GM23338 (cell line): ENCODE results near the gene PDZK1IP1. TPM values are rescaled to one million over a fixed set of nuclear protein-coding genes. Genes with fewer than 3 reads are reported as not detected.

Experiments used
- ATAC-seq: fragments of 200-7000 bp; cut with Tn5 transposase; 3 replicates; pipeline ENCODE4 v1.9.1; 2020
- DNase-seq: peaks from one replicate; pipeline ENCODE4 v3.0.0-alpha.2; 2015; ENCODE audit warnings: low spot score
- H2AFZ ChIP-seq: fragments of 200-600 bp; sonication (generic); 2 replicates; pipeline ENCODE4 v1.8.0; 2016; ENCODE audit warnings: antibody characterized with exemption, mild to moderate bottlenecking, moderate library complexity
- H3F3A ChIP-seq: fragments of 200-600 bp; sonication (generic); replicated peaks from 2 replicates; pipeline ENCODE4 v1.8.0; 2017; ENCODE audit warnings: antibody characterized with exemption, mixed run types, low read depth
- H3K27ac ChIP-seq: fragments of 200-600 bp; sonication (generic); 2 replicates; pipeline ENCODE4 v1.6.1; 2016; ENCODE audit warnings: low read depth
- H3K27me3 ChIP-seq: fragments of 200-600 bp; sonication (generic); 2 replicates; pipeline ENCODE4 v1.8.0; 2016; ENCODE audit warnings: mild to moderate bottlenecking, mixed run types, moderate library complexity; ENCODE audit not compliant: insufficient read depth
- H3K36me3 ChIP-seq: fragments of 200-600 bp; sonication (generic); 2 replicates; pipeline ENCODE4 v1.8.0; 2016; ENCODE audit warnings: mild to moderate bottlenecking; ENCODE audit not compliant: insufficient read depth
- H3K4me1 ChIP-seq: fragments of 200-600 bp; sonication (generic); 2 replicates; pipeline ENCODE4 v1.8.0; 2016; ENCODE audit warnings: mild to moderate bottlenecking, moderate library complexity; ENCODE audit not compliant: insufficient read depth
- H3K4me2 ChIP-seq: fragments of 200-600 bp; sonication (generic); 2 replicates; pipeline ENCODE4 v1.7.1; 2017; ENCODE audit warnings: mixed run types
- H3K4me3 ChIP-seq: fragments of 200-600 bp; sonication (generic); 2 replicates; pipeline ENCODE4 v1.6.1; 2016; ENCODE audit warnings: mixed run types
- H3K79me2 ChIP-seq: fragments of 200-600 bp; sonication (generic); replicated peaks from 2 replicates; pipeline ENCODE4 v1.8.0; 2017; ENCODE audit warnings: mild to moderate bottlenecking; ENCODE audit not compliant: insufficient read depth
- H3K9me2 ChIP-seq: fragments of 200-600 bp; sonication (generic); 2 replicates; pipeline ENCODE4 v1.8.0; 2017; ENCODE audit not compliant: insufficient read depth
- H4K20me1 ChIP-seq: fragments of 200-600 bp; sonication (generic); replicated peaks from 2 replicates; pipeline ENCODE4 v1.8.0; 2017; ENCODE audit warnings: mild to moderate bottlenecking; ENCODE audit not compliant: insufficient read depth
- H3K27ac Mint-ChIP-seq: 2 replicates; pipeline ENCODE4 v1.8.0; 2020; ENCODE audit warnings: inconsistent platforms, mild to moderate bottlenecking, moderate library complexity, mixed read lengths
- H3K27me3 Mint-ChIP-seq: 3 replicates; pipeline ENCODE4 v1.8.0; 2022; ENCODE audit warnings: low read depth, mild to moderate bottlenecking, moderate library complexity, mixed read lengths, inconsistent platforms; ENCODE audit not compliant: insufficient read depth, poor library complexity
- H3K36me3 Mint-ChIP-seq: 3 replicates; pipeline ENCODE4 v1.8.0; 2021; ENCODE audit warnings: low read depth, mild to moderate bottlenecking, inconsistent platforms, moderate library complexity, mixed read lengths
- H3K4me1 Mint-ChIP-seq: 3 replicates; pipeline ENCODE4 v1.8.0; 2020; ENCODE audit warnings: mild to moderate bottlenecking, inconsistent platforms, mixed read lengths
- H3K4me3 Mint-ChIP-seq: 3 replicates; pipeline ENCODE4 v1.8.0; 2021; ENCODE audit warnings: moderate library complexity, mild to moderate bottlenecking, inconsistent platforms, mixed read lengths
- H3K9me3 Mint-ChIP-seq: 3 replicates; pipeline ENCODE4 v1.8.0; 2020; ENCODE audit warnings: moderate library complexity, mild to moderate bottlenecking, inconsistent platforms, mixed read lengths
- CTCF ChIP-seq, 2 experiments: fragments of 200-600 bp in 1 of 2; sonication (generic) in 1 of 2; conservative IDR thresholded peaks; 2 replicates each; pipeline versions ENCODE4 v1.5.1 to v1.6.1; 2016 to 2017; ENCODE audit warnings: antibody characterized with exemption in 2 of 2, low read depth in 2 of 2, mild to moderate bottlenecking in 2 of 2, moderate library complexity in 1 of 2
- REST ChIP-seq: IDR thresholded peaks from one replicate; pipeline ENCODE4 v1.6.1; 2018; ENCODE audit warnings: antibody characterized with exemption; ENCODE audit not compliant: unreplicated experiment
- STAT1 ChIP-seq: IDR thresholded peaks from one replicate; pipeline ENCODE4 v1.6.1; 2016; ENCODE audit warnings: antibody characterized with exemption; ENCODE audit not compliant: unreplicated experiment
- ZNF114 ChIP-seq: fragments of 250-450 bp; sonication (Bioruptor Pico); IDR thresholded peaks from 2 replicates; pipeline ENCODE4 v1.5.0; 2020; ENCODE audit warnings: mild to moderate bottlenecking, moderate library complexity
- polyA plus RNA-seq: library from polyadenylated mRNA; unstranded; fragments of >200 nt; fragmentation: Nextera tagmentation; extraction: Ambion mirVana; gene quantifications from 2 replicates; pipeline ENCODE4 v1.2.1, GENCODE V29; 2016
- total RNA-seq: library from RNA; depleted of rRNA; stranded (reverse); fragments of >200 nt; shearing (Covaris generic); gene quantifications from 2 replicates; pipeline ENCODE4 v1.2.3, GENCODE V29; 2014
- TF ChIP-seq, protein P1 (sequence below): fragments of 250-450 bp; sonication (Bioruptor Pico); IDR thresholded peaks from 2 replicates; pipeline ENCODE4 v1.5.0; 2020; ENCODE audit warnings: mild to moderate bottlenecking, moderate library complexity

The PDZK1IP1 gene
- total and polyA plus RNA-seq, 2 experiments from 2014 or later, result not detected

- H3K27ac Mint-ChIP-seq, result no peak overlapping the region
- H3K4me1 ChIP-seq, result peaks cover 14% of the 10 kb centered on the region
Observed at GRCh38 chr1:47213230-47213963, 23.6 kb upstream of the PDZK1IP1 start.

More at GRCh38 chr1:47213230-47213963, 23.6 kb upstream of the PDZK1IP1 start:
- Histone ChIP-seq H3K4me3 (no peak overlapping the region), H3K9me2 (no peaks in the 10 kb centered on the region), H3K4me2 (no peak overlapping the region), H3K27ac (no peak overlapping the region), H3K36me3 (no peaks in the 10 kb centered on the region), H2AFZ (no peak overlapping the region), H3F3A (no peaks in the 10 kb centered on the region), H3K79me2 (no peaks in the 10 kb centered on the region), H4K20me1 (no peaks in the 10 kb centered on the region), H3K27me3 (peaks cover 57% of the 10 kb centered on the region)
- Mint-ChIP-seq H3K27me3 (peaks cover 19% of the 10 kb centered on the region), H3K36me3 (peaks cover 6% of the 10 kb centered on the region), H3K9me3 (peaks cover 10% of the 10 kb centered on the region; the same call in 2 of the 3 replicates), H3K4me1 (peaks cover 22% of the 10 kb centered on the region), H3K4me3 (no peak overlapping the region)
- TF ChIP-seq REST, result no peak
- TF ChIP-seq, protein P1, sequence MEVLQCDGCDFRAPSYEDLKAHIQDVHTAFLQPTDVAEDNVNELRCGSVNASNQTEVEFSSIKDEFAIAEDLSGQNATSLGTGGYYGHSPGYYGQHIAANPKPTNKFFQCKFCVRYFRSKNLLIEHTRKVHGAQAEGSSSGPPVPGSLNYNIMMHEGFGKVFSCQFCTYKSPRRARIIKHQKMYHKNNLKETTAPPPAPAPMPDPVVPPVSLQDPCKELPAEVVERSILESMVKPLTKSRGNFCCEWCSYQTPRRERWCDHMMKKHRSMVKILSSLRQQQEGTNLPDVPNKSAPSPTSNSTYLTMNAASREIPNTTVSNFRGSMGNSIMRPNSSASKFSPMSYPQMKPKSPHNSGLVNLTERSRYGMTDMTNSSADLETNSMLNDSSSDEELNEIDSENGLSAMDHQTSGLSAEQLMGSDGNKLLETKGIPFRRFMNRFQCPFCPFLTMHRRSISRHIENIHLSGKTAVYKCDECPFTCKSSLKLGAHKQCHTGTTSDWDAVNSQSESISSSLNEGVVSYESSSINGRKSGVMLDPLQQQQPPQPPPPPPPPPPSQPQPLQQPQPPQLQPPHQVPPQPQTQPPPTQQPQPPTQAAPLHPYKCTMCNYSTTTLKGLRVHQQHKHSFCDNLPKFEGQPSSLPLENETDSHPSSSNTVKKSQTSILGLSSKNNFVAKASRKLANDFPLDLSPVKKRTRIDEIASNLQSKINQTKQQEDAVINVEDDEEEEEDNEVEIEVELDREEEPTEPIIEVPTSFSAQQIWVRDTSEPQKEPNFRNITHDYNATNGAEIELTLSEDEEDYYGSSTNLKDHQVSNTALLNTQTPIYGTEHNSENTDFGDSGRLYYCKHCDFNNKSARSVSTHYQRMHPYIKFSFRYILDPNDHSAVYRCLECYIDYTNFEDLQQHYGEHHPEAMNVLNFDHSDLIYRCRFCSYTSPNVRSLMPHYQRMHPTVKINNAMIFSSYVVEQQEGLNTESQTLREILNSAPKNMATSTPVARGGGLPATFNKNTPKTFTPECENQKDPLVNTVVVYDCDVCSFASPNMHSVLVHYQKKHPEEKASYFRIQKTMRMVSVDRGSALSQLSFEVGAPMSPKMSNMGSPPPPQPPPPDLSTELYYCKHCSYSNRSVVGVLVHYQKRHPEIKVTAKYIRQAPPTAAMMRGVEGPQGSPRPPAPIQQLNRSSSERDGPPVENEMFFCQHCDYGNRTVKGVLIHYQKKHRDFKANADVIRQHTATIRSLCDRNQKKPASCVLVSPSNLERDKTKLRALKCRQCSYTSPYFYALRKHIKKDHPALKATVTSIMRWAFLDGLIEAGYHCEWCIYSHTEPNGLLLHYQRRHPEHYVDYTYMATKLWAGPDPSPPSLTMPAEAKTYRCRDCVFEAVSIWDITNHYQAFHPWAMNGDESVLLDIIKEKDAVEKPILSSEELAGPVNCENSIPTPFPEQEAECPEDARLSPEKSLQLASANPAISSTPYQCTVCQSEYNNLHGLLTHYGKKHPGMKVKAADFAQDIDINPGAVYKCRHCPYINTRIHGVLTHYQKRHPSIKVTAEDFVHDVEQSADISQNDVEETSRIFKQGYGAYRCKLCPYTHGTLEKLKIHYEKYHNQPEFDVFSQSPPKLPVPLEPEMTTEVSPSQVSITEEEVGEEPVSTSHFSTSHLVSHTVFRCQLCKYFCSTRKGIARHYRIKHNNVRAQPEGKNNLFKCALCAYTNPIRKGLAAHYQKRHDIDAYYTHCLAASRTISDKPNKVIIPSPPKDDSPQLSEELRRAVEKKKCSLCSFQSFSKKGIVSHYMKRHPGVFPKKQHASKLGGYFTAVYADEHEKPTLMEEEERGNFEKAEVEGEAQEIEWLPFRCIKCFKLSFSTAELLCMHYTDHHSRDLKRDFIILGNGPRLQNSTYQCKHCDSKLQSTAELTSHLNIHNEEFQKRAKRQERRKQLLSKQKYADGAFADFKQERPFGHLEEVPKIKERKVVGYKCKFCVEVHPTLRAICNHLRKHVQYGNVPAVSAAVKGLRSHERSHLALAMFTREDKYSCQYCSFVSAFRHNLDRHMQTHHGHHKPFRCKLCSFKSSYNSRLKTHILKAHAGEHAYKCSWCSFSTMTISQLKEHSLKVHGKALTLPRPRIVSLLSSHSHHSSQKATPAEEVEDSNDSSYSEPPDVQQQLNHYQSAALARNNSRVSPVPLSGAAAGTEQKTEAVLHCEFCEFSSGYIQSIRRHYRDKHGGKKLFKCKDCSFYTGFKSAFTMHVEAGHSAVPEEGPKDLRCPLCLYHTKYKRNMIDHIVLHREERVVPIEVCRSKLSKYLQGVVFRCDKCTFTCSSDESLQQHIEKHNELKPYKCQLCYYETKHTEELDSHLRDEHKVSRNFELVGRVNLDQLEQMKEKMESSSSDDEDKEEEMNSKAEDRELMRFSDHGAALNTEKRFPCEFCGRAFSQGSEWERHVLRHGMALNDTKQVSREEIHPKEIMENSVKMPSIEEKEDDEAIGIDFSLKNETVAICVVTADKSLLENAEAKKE, result no peak
- no peak for TF ChIP-seq ZNF114 (CRISPR knock-in tag)
- no peak for TF ChIP-seq STAT1
- no peak for TF ChIP-seq CTCF (conservative IDR thresholded peaks at IDR 0.05; ENCODE audit: low read depth in 2 of 2)
- DNase-seq (no peak), ATAC-seq (no peak)
